HEK293 (cell line): ENCODE measurements around the gene MBLAC1.
A peak's percentile ranks its signal among the peaks of the same experiment; 100 is the strongest.

Experiments
- CTCF ChIA-PET: fragments of 350-600 bp; formaldehyde crosslinking; extraction: SDS; loops from one replicate; lab custom pipeline; 2021; ENCODE audit warnings: antibody characterized with exemption; lab: Yijun Ruan, JAX
- POLR2A ChIA-PET: fragments of 300-600 bp; formaldehyde crosslinking; extraction: SDS; loops from one replicate; lab custom pipeline; 2020; ENCODE audit warnings: antibody characterized with exemption, inconsistent platforms; lab: Yijun Ruan, JAX
- H3K27ac ChIP-seq: fragments of 200-500 bp; sonication (Bioruptor generic); 2 replicates; pipeline ENCODE4 v1.5.1; 2014; ENCODE audit warnings: low read depth, low read length, control low read depth, inconsistent platforms; ENCODE audit errors: extremely low read depth
- H3K36me3 ChIP-seq, 2 experiments: fragments of 200-500 bp in 1 of 2; sonication (Bioruptor generic) in 1 of 2; 1 replicate in 1 of 2; 2 replicates in 1 of 2; pipeline ENCODE4 v1.5.1; 2014 to 2017; ENCODE audit warnings: inconsistent platforms in 2 of 2, low read length in 2 of 2; ENCODE audit not compliant: control insufficient read depth in 2 of 2, insufficient read depth in 1 of 2
- H3K4me1 ChIP-seq: fragments of 200-500 bp; sonication (Bioruptor generic); 2 replicates; pipeline ENCODE4 v1.5.1; 2014; ENCODE audit warnings: mild to moderate bottlenecking, low read length, inconsistent platforms; ENCODE audit not compliant: control insufficient read depth, insufficient read depth
- H3K4me3 ChIP-seq: 2 replicates; pipeline ENCODE4 v1.5.1; 2011; ENCODE audit warnings: low read depth, mild to moderate bottlenecking, control low read depth, low read length, moderate library complexity
- H3K9me3 ChIP-seq: fragments of 200-500 bp; sonication (Bioruptor generic); 2 replicates; pipeline ENCODE4 v1.5.1; 2014; ENCODE audit warnings: low read depth, low read length, inconsistent platforms; ENCODE audit not compliant: control insufficient read depth, insufficient read depth
- KLF10 ChIP-seq: fragments of 450-650 bp; IDR thresholded peaks from 2 replicates; pipeline ENCODE4 v1.5.1; 2018; ENCODE audit warnings: missing biosample characterization, mild to moderate bottlenecking, missing genetic modification characterization
- KLF9 ChIP-seq: fragments of 450-650 bp; formaldehyde crosslinking; IDR thresholded peaks from 2 replicates; pipeline ENCODE4 v1.5.1; 2016; ENCODE audit warnings: missing biosample characterization, missing genetic modification characterization, low read depth
- PRDM10 ChIP-seq: fragments of 450-650 bp; formaldehyde crosslinking; IDR thresholded peaks from 2 replicates; pipeline ENCODE4 v1.5.1; 2016; ENCODE audit warnings: missing biosample characterization, missing genetic modification characterization
- SALL2 ChIP-seq: fragments of 450-650 bp; formaldehyde crosslinking; IDR thresholded peaks from 2 replicates; pipeline ENCODE4 v1.5.0; 2017; ENCODE audit warnings: missing biosample characterization, mild to moderate bottlenecking, missing genetic modification characterization, borderline replicate concordance
- SP7 ChIP-seq: fragments of 450-650 bp; formaldehyde crosslinking; IDR thresholded peaks from 2 replicates; pipeline ENCODE4 v1.5.1; 2016; ENCODE audit warnings: missing biosample characterization, missing genetic modification characterization
- ZEB2 ChIP-seq: fragments of 450-650 bp; formaldehyde crosslinking; IDR thresholded peaks from 2 replicates; pipeline ENCODE4 v1.5.1; 2016; ENCODE audit warnings: missing biosample characterization, missing genetic modification characterization
- ZFHX2 ChIP-seq: fragments of 450-650 bp; formaldehyde crosslinking; conservative IDR thresholded peaks from 2 replicates; pipeline ENCODE4 v1.5.1; 2016; ENCODE audit warnings: missing biosample characterization, missing genetic modification characterization
- ZIC2 ChIP-seq: fragments of 450-650 bp; formaldehyde crosslinking; IDR thresholded peaks from 2 replicates; pipeline ENCODE4 v1.5.1; 2016; ENCODE audit warnings: missing biosample characterization, missing genetic modification characterization
- ZNF112 ChIP-seq: fragments of 450-650 bp; formaldehyde crosslinking; IDR thresholded peaks from 2 replicates; pipeline ENCODE4 v1.5.0; 2017; ENCODE audit warnings: missing biosample characterization, missing genetic modification characterization
- ZNF121 ChIP-seq: fragments of 450-650 bp; formaldehyde crosslinking; IDR thresholded peaks from 2 replicates; pipeline ENCODE4 v1.5.1; 2016; ENCODE audit warnings: missing biosample characterization, missing genetic modification characterization
- ZNF146 ChIP-seq: fragments of 450-650 bp; formaldehyde crosslinking; IDR thresholded peaks from 2 replicates; pipeline ENCODE4 v1.5.1; 2016; ENCODE audit warnings: missing biosample characterization, missing genetic modification characterization
- ZNF169 ChIP-seq: fragments of 450-650 bp; formaldehyde crosslinking; IDR thresholded peaks from 2 replicates; pipeline ENCODE4 v1.5.1; 2016; ENCODE audit warnings: missing biosample characterization, missing genetic modification characterization
- ZNF211 ChIP-seq: fragments of 450-650 bp; formaldehyde crosslinking; IDR thresholded peaks from 2 replicates; pipeline ENCODE4 v1.5.1; 2016; ENCODE audit warnings: low read depth, missing biosample characterization, missing genetic modification characterization
- ZNF239 ChIP-seq: fragments of 450-650 bp; formaldehyde crosslinking; IDR thresholded peaks from 2 replicates; pipeline ENCODE4 v1.5.1; 2016; ENCODE audit warnings: missing biosample characterization, missing genetic modification characterization
- ZNF24 ChIP-seq: fragments of 450-650 bp; formaldehyde crosslinking; IDR thresholded peaks from 2 replicates; pipeline ENCODE4 v1.5.1; 2016; ENCODE audit warnings: missing biosample characterization, missing genetic modification characterization
- ZNF324 ChIP-seq: fragments of 450-650 bp; formaldehyde crosslinking; IDR thresholded peaks from 2 replicates; pipeline ENCODE4 v1.5.1; 2016; ENCODE audit warnings: missing biosample characterization, missing genetic modification characterization
- ZNF335 ChIP-seq: fragments of 450-650 bp; formaldehyde crosslinking; conservative IDR thresholded peaks from 2 replicates; pipeline ENCODE4 v1.5.1; 2016; ENCODE audit warnings: missing biosample characterization, missing genetic modification characterization
- ZNF354C ChIP-seq: fragments of 450-650 bp; formaldehyde crosslinking; IDR thresholded peaks from 2 replicates; pipeline ENCODE4 v1.5.1; 2016; ENCODE audit warnings: missing biosample characterization, missing genetic modification characterization, low read depth, borderline replicate concordance
- ZNF362 ChIP-seq: fragments of 450-650 bp; formaldehyde crosslinking; IDR thresholded peaks from 2 replicates; pipeline ENCODE4 v1.5.1; 2016; ENCODE audit warnings: missing biosample characterization, missing genetic modification characterization
- ZNF398 ChIP-seq: fragments of 450-650 bp; formaldehyde crosslinking; IDR thresholded peaks from 2 replicates; pipeline ENCODE4 v1.5.1; 2017; ENCODE audit warnings: missing biosample characterization, missing genetic modification characterization

MBLAC1 gene

GRCh38 chr7:100126931-100127865 lies at the start of gene MBLAC1 (continued):
- TF ChIP-seq ZNF121 (tag by site-specific recombination), result 0 out of 2 replicates have a peak, but pooled peaks have one; percentile 11
- TF ChIP-seq KLF9, result peak; percentile 85
- TF ChIP-seq ZNF211 (tag by site-specific recombination), result no peak
- TF ChIP-seq ZEB2, result peak; percentile 93; the same call in 1 of the 2 replicates

DNA sequence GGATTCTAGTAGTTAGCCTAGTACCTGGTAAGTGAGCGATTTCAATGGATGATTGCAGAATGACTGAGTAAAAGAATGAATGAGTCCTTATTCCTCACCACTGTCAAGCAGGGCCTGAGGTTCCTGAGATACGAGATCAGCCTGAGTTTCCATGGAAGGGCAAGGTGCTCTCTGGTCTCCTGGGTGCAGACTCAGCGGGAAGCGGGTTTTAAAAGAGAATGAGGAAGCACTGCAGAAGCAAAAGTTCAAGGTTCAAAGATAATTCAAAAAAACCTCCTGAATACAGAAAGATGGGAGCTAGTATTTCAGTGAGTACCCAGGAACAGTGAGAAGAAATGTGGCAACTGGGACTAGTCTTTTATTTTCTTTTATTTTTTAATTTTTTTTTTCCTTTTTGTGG lies 49.6 kb upstream of the MBLAC1 start:
- H3K4me1 ChIP-seq, result no peaks in the 10 kb centered on the region
- H3K36me3 ChIP-seq, result peaks cover 36 to 77% of the 10 kb centered on the region in 2 experiments; a peak in 2 of 3 replicates
- no peak overlapping the region for H3K27ac ChIP-seq
- no peaks in the 10 kb centered on the region for H3K9me3 ChIP-seq
- CTCF ChIA-PET, result no interaction called here
- no peak overlapping the region for H3K4me3 ChIP-seq
- TF ChIP-seq SALL2 (tag by site-specific recombination) (no peak), KLF10 (tag by site-specific recombination) (no peak), ZNF239 (tag by site-specific recombination) (no peak), PRDM10 (no peak), ZNF362 (tag by site-specific recombination) (no peak), ZNF112 (tag by site-specific recombination) (no peak), ZNF324 (tag by site-specific recombination) (no peak), ZNF169 (tag by site-specific recombination) (no peak), ZNF398 (no peak), ZNF335 (no peak), SP7 (tag by site-specific recombination) (no peak), ZNF146 (tag by site-specific recombination) (no peak), ZFHX2 (no peak), ZIC2 (no peak), ZNF354C (tag by site-specific recombination) (no peak), ZNF24 (no peak)
- POLR2A ChIA-PET, result no interaction called here
